Measurements from ENCODE around the gene ZNF532. TPM values are rescaled to one million over a fixed set of nuclear protein-coding genes. Genes with fewer than 3 reads are reported as not detected.

ZNF532 gene
- total and polyA plus RNA-seq, 4 experiments from 2014 or later, result 1.1 to 9.2 (median 7.8) TPM; not detected in 1

GRCh38 chr18:58989184-58989759 is 124.6 kb downstream of the ZNF532 start:
- Histone ChIP-seq H3K4me1 (ENCODE audit: insufficient read depth, low read length) (no peaks in the 10 kb centered on the region), H3K4me3 (ENCODE audit: low read length in 2 of 2) (no peak overlapping the region), H3K9me3 (ENCODE audit: control insufficient read depth in 1 of 2, low read length in 2 of 2) (no peaks in the 10 kb centered on the region), H3K36me3 (ENCODE audit: insufficient read depth, low read length) (no peaks in the 10 kb centered on the region), H3K27me3 (ENCODE audit: insufficient read depth, low read length) (no peaks in the 10 kb centered on the region), H3K27ac (ENCODE audit: low read depth, low read length) (no peak overlapping the region)
- Mint-ChIP-seq H3K27me3 (peaks cover 20 to 22% of the 10 kb centered on the region in 2 donors), H3K36me3 (no peaks in the 10 kb centered on the region), H3K9me3 (peaks cover 0 to 11% (median 6%) of the 10 kb centered on the region in 8 donors), H3K4me1 (no peaks in the 10 kb centered on the region), H3K4me3 (no peak overlapping the region), H3K27ac (no peak overlapping the region)
- POLR2A ChIA-PET (ENCODE audit: partially characterized antibody), result no interaction called here
- CTCF ChIA-PET (ENCODE audit: partially characterized antibody), result no interaction called here
- intact Hi-C loops (cut with micrococcal nuclease), result no loop called here
- no peak for DNase-seq

- H3K9me3 ChIP-seq (ENCODE audit: control insufficient read depth in 1 of 2, low read length in 2 of 2), result no peaks in the 10 kb centered on the region
- intact Hi-C loops (cut with micrococcal nuclease), result no loop called here
- DNase-seq, result no peak
- Mint-ChIP-seq H3K4me1 (no peaks in the 10 kb centered on the region), H3K36me3 (no peaks in the 10 kb centered on the region), H3K4me3 (no peak overlapping the region), H3K27me3 (peaks cover 20 to 22% of the 10 kb centered on the region in 2 donors), H3K27ac (no peak overlapping the region), H3K9me3 (peaks cover 0 to 11% (median 6%) of the 10 kb centered on the region in 8 donors)
- H3K27ac ChIP-seq (ENCODE audit: low read depth, low read length), result no peak overlapping the region
- CTCF ChIA-PET (ENCODE audit: partially characterized antibody), result no interaction called here
- POLR2A ChIA-PET (ENCODE audit: partially characterized antibody), result no interaction called here
- H3K36me3 ChIP-seq (ENCODE audit: insufficient read depth, low read length), result no peaks in the 10 kb centered on the region
- peaks cover 3% of the 10 kb centered on the region for H3K27me3 ChIP-seq (ENCODE audit: insufficient read depth, low read length)
- H3K4me1 ChIP-seq (ENCODE audit: insufficient read depth, low read length), result no peaks in the 10 kb centered on the region
- no peak overlapping the region for H3K4me3 ChIP-seq (ENCODE audit: low read length in 2 of 2)
Measured at GRCh38 chr18:58990720-58991119, 126.0 kb downstream of the ZNF532 start.

- no peaks in the 10 kb centered on the region for H3K4me1 Mint-ChIP-seq
- Histone ChIP-seq H3K4me1 (ENCODE audit: insufficient read depth, low read length) (no peaks in the 10 kb centered on the region), H3K9me3 (ENCODE audit: control insufficient read depth in 1 of 2, low read length in 2 of 2) (no peaks in the 10 kb centered on the region), H3K27ac (ENCODE audit: low read depth, low read length) (no peak overlapping the region), H3K4me3 (ENCODE audit: low read length in 2 of 2) (no peak overlapping the region), H3K27me3 (ENCODE audit: insufficient read depth, low read length) (peaks cover 3% of the 10 kb centered on the region), H3K36me3 (ENCODE audit: insufficient read depth, low read length) (no peaks in the 10 kb centered on the region)
- peaks cover 22% of the 10 kb centered on the region in 2 donors for H3K27me3 Mint-ChIP-seq
- no peak overlapping the region for H3K27ac Mint-ChIP-seq
- H3K4me3 Mint-ChIP-seq, result no peak overlapping the region
- ChIA-PET CTCF (ENCODE audit: partially characterized antibody) (no interaction called here), POLR2A (ENCODE audit: partially characterized antibody) (no interaction called here)
- H3K36me3 Mint-ChIP-seq, result no peaks in the 10 kb centered on the region
- no peak for DNase-seq
- H3K9me3 Mint-ChIP-seq, result peaks cover 0 to 11% (median 6%) of the 10 kb centered on the region in 8 donors
- intact Hi-C loops (cut with micrococcal nuclease), result no loop called here
Measured at GRCh38 chr18:58991167-58991798, 126.6 kb downstream of the ZNF532 start.

GRCh38 chr18:58992301-58993231 is 127.9 kb downstream of the ZNF532 start:
- DNase-seq, result no peak
- intact Hi-C loops (cut with micrococcal nuclease), result no loop called here
- Histone ChIP-seq H3K27me3 (ENCODE audit: insufficient read depth, low read length) (peaks cover 3% of the 10 kb centered on the region), H3K36me3 (ENCODE audit: insufficient read depth, low read length) (no peaks in the 10 kb centered on the region), H3K4me3 (ENCODE audit: low read length in 2 of 2) (no peak overlapping the region), H3K4me1 (ENCODE audit: insufficient read depth, low read length) (no peaks in the 10 kb centered on the region), H3K9me3 (ENCODE audit: control insufficient read depth in 1 of 2, low read length in 2 of 2) (no peaks in the 10 kb centered on the region), H3K27ac (ENCODE audit: low read depth, low read length) (no peak overlapping the region)
- no peaks in the 10 kb centered on the region for H3K4me1 Mint-ChIP-seq
- no peaks in the 10 kb centered on the region for H3K36me3 Mint-ChIP-seq
- POLR2A ChIA-PET (ENCODE audit: partially characterized antibody), result no interaction called here
- no peak overlapping the region for H3K4me3 Mint-ChIP-seq
- H3K9me3 Mint-ChIP-seq, result peaks cover 0 to 11% (median 4%) of the 10 kb centered on the region in 8 donors
- H3K27me3 Mint-ChIP-seq, result peaks cover 13 to 16% of the 10 kb centered on the region in 2 donors
- no peak overlapping the region for H3K27ac Mint-ChIP-seq
- CTCF ChIA-PET (ENCODE audit: partially characterized antibody), result no interaction called here

GRCh38 chr18:58993260-58993659 is 128.6 kb downstream of the ZNF532 start:
- ChIA-PET POLR2A (ENCODE audit: partially characterized antibody) (no interaction called here), CTCF (ENCODE audit: partially characterized antibody) (no interaction called here)
- Histone ChIP-seq H3K4me3 (ENCODE audit: low read length in 2 of 2) (no peak overlapping the region), H3K4me1 (ENCODE audit: insufficient read depth, low read length) (no peaks in the 10 kb centered on the region), H3K27ac (ENCODE audit: low read depth, low read length) (no peak overlapping the region), H3K27me3 (ENCODE audit: insufficient read depth, low read length) (peaks cover 3% of the 10 kb centered on the region), H3K36me3 (ENCODE audit: insufficient read depth, low read length) (no peaks in the 10 kb centered on the region), H3K9me3 (ENCODE audit: control insufficient read depth in 1 of 2, low read length in 2 of 2) (no peaks in the 10 kb centered on the region)
- H3K36me3 Mint-ChIP-seq, result no peaks in the 10 kb centered on the region
- H3K9me3 Mint-ChIP-seq, result peaks cover 0 to 11% (median 4%) of the 10 kb centered on the region in 8 donors
- peaks cover 12 to 18% of the 10 kb centered on the region in 2 donors for H3K27me3 Mint-ChIP-seq
- H3K4me1 Mint-ChIP-seq, result no peaks in the 10 kb centered on the region
- DNase-seq, result no peak
- intact Hi-C loops (cut with micrococcal nuclease), result no loop called here
- H3K4me3 Mint-ChIP-seq, result no peak overlapping the region
- H3K27ac Mint-ChIP-seq, result no peak overlapping the region

- Histone ChIP-seq H3K27me3 (ENCODE audit: insufficient read depth, low read length) (peaks cover 3% of the 10 kb centered on the region), H3K36me3 (ENCODE audit: insufficient read depth, low read length) (no peaks in the 10 kb centered on the region), H3K27ac (ENCODE audit: low read depth, low read length) (no peak overlapping the region), H3K4me3 (ENCODE audit: low read length in 2 of 2) (no peak overlapping the region), H3K4me1 (ENCODE audit: insufficient read depth, low read length) (no peaks in the 10 kb centered on the region), H3K9me3 (ENCODE audit: control insufficient read depth in 1 of 2, low read length in 2 of 2) (no peaks in the 10 kb centered on the region)
- no peak for DNase-seq
- CTCF ChIA-PET (ENCODE audit: partially characterized antibody), result no interaction called here
- Mint-ChIP-seq H3K9me3 (peaks cover 0 to 1% (median 0%) of the 10 kb centered on the region in 8 donors), H3K4me3 (no peak overlapping the region), H3K36me3 (no peaks in the 10 kb centered on the region), H3K27ac (no peak overlapping the region), H3K27me3 (peaks cover 9 to 16% of the 10 kb centered on the region in 2 donors), H3K4me1 (no peaks in the 10 kb centered on the region)
- intact Hi-C loops (cut with micrococcal nuclease), result no loop called here
- POLR2A ChIA-PET (ENCODE audit: partially characterized antibody), result no interaction called here
Measured at GRCh38 chr18:58995663-58996062, 131.0 kb downstream of the ZNF532 start.

- Histone ChIP-seq H3K27me3 (ENCODE audit: insufficient read depth, low read length) (peaks cover 3% of the 10 kb centered on the region), H3K36me3 (ENCODE audit: insufficient read depth, low read length) (no peaks in the 10 kb centered on the region), H3K4me3 (ENCODE audit: low read length in 2 of 2) (no peak overlapping the region), H3K9me3 (ENCODE audit: control insufficient read depth in 1 of 2, low read length in 2 of 2) (no peaks in the 10 kb centered on the region), H3K4me1 (ENCODE audit: insufficient read depth, low read length) (no peaks in the 10 kb centered on the region), H3K27ac (ENCODE audit: low read depth, low read length) (no peak overlapping the region)
- DNase-seq, result no peak
- Mint-ChIP-seq H3K27me3 (peaks cover 8 to 16% of the 10 kb centered on the region in 2 donors), H3K4me3 (no peak overlapping the region), H3K27ac (no peak overlapping the region), H3K4me1 (no peaks in the 10 kb centered on the region), H3K36me3 (no peaks in the 10 kb centered on the region), H3K9me3 (peaks cover 0 to 1% (median 0%) of the 10 kb centered on the region in 8 donors)
- CTCF ChIA-PET (ENCODE audit: partially characterized antibody), result no interaction called here
- intact Hi-C loops (cut with micrococcal nuclease), result no loop called here
- POLR2A ChIA-PET (ENCODE audit: partially characterized antibody), result no interaction called here
Measured at GRCh38 chr18:58996131-58996641, 131.5 kb downstream of the ZNF532 start.

Measured in CD4-positive, alpha-beta memory T cell (primary cell).